Anterior cingulate cortex (tissue), 58 donors: Measurements from ENCODE around the gene FGFR4.
"Not testable (repeated sequence)": the region's sequence is repeated elsewhere in the genome, so short reads cannot be mapped to it uniquely, and the experiment has no call there.

Experiments used
- DNase-seq, 58 donors: peaks; one replicate each; lab custom pipeline; 2025; lab: John Stamatoyannopoulos, UW

Gene FGFR4

GRCh38 chr5:177086654-177087397 is at the start of gene FGFR4:
FGFR4 (plus strand) TSS chr5:177086915; CDS start chr5:177089603, 2,688 bp downstream.
- DNase-seq = peak in 6 of 58 donors; percentile 8 to 57 (median 28)

- DNase-seq = no peak
Measured at GRCh38 chr5:177036921-177037320, 49.8 kb upstream of the FGFR4 start.

DNA sequence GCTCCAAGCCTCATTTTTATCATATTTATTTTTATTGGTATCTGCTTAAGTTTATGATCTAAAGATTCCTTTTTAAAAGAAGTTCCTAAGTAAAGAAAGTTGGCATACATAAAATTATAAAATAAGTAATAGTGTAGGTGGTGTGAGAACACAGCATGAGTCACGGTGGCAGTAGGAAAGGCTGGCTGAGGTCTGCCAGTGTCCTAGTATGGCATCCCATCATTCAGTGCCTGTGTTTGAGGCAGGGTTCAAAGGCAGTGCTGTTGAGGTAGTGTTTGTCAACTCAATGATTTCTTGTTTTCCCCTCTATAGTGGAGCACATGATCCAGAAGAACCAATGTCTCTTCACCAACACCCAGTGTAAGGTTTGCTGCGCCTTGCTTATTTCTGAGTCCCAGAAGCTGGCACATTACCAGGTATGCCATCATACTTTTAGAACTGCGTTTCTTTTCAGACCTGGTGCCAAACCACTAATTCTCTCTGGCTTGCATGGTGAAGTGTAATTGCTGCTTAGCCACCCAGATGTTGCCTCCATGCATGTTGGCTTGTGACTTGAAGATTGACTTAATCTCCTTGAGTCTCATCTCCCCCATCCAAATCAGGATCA is 45.8 kb upstream of the FGFR4 start:
- peak in 14 of 58 donors; percentile 2 to 54 (median 20) for DNase-seq

- no peak for DNase-seq
Measured at GRCh38 chr5:177041936-177042335, 44.8 kb upstream of the FGFR4 start.

GRCh38 chr5:177043114-177043513 is 43.6 kb upstream of the FGFR4 start:
- DNase-seq = no peak

DNA sequence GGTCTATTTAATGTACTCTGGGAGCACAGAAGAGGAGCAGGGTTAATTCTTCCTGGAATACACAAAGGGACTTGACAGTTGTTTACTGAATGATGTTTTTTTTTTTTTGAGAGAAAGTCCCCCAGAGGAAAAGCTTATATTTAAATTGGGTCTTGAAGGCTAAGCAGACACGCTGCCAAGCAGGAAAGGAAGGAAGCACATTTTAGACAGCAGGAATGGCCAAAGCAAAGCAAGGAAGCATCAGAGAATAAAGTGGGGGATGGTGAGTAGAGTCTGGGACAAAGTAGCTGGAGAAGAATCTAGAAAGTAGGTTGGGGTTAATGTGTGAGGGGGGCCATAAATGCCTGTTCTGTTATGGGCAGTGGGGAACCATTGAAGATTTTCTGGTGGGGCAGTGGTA is 42.8 kb upstream of the FGFR4 start:
- DNase-seq = no peak

DNA sequence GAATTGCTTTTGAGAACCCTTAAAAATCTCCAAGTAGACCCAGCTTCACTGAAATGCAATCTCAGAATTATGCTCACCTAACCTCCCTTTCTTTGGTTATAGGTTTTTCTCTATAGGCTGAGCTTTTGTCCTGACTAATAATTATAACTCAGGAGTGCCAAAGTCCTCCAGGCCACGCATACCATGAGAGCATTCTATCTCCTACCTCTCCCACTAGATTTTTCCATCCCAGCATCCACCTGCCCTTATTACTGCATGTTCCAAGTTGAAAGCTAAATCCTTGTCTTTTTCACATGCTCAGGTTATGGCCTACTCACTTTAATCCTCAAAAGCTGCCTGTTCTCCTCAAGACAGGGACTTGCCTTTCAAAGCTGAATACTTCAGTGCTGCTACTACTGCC is 42.1 kb upstream of the FGFR4 start:
- DNase-seq = no peak

DNA sequence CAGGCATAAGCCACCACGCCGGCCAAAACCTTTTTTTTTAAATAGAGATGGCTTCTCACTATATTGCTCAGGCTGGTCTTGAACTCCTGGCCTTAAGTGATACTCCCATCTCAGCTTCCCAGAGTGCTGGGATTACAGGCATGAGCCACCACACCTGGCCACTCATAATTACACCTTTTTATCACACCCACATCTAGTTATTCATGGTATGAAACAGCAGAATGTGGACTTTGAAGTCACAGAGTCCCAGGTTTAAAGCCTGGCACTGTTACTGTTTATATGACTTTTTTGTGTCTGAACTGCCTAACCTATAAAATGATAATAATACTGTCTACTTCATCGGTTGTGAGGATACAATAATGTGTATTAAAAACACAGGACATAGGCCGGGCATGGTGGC is 41.1 kb upstream of the FGFR4 start:
- no peak for DNase-seq

DNA sequence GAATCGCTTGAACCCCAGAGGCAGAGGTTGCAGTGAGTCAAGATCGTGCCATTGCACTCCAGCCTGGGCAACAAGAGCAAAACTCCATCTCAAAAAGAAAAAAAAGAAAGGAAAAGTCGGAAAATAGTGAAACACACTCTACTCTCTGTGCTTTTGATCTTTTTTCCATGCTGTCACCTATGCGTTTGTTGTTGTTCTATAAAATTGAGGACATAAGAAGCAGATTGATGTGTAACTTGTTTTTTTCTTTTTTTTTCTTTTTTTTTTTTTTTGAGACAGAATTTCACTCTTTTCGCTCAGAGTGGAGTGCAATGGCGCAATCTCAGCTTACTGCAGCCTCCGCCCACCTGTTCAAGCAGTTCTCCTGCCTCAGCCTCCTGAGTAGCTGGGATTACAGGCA is 38.2 kb upstream of the FGFR4 start:
- DNase-seq = not testable (repeated sequence)

GRCh38 chr5:177049285-177049684 is 37.4 kb upstream of the FGFR4 start:
- DNase-seq = no peak

DNA sequence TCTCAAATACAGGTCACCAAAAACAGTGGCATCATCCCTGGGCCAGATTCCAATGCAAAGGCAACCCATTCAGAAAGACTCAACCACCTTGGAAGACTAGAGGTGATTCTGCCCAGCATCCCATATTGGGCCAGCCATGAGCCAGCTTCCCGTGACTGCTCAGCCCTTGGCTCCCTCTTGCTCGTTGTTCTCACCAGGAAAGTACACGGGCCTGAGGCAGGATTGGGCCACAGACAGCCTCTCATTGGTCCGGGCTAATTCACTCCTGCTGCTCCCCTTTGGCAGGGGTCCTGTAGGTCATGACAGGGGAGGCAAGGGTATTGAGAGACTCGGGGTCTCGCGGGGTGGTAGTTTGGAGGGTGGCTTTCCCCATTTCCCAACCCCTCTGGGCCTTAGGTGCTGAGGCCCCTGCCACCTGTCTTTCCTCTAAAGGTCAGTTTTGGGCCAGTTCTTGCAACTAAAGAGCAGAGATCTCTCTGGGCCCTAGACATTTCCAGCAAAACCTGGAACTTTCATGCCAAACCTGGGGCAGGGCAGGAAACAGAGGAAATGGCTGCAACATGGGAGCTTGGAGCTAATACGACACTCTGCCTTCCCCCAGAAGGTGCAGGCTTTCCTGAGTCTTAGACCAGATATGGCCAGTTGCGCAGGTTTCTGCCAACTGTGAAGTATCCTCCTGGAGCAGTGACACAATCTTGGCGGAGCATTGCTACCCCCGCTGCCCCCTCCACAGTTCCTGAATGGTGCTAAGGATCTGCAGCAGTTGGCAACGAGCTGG is 22.0 kb upstream of the FGFR4 start:
- no peak for DNase-seq

DNA sequence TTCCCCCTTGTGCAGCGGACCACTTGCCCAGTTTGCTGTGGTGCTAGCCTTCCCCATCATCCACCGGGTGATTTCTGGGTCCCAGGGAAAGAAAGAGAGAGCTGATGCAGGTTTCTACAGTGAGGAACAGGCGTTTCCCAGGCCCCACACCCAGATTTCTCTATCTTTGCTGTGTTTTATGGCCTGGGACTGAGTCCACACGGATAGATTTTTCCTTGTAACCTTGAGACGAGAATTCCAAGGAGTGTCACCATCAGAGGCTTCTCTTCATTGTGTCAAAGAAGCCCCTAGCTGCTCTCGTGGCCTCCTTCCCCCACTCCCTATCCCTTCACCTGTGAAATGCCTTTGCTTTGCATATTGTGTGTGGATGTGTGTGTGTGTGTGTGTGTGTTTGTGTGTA is 21.2 kb upstream of the FGFR4 start:
- DNase-seq = no peak

DNA sequence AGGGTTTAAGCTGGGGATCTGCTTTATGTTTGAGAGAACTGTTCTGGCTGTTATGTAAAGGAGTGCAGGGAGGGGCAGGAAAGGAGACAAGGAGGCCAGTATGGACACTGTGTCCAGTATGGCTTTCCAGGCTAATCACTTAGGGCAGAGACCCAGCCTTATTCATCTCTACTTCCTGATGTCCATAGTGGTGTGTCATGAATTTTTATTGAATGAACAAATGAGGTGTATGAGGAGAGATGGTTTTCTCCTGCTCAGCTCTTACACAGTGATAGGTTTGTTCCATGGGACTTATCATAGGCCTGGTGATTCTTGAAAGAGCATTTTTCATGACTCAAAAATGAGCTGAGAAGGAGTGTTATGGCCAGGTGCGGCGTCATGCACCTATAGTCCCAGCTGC is 20.5 kb upstream of the FGFR4 start:
- no peak for DNase-seq

- DNase-seq = no peak
Measured at GRCh38 chr5:177067503-177067902, 19.2 kb upstream of the FGFR4 start.

GRCh38 chr5:177070536-177071191 is 16.1 kb upstream of the FGFR4 start:
- DNase-seq = no peak

- peak in 48 of 58 donors; percentile 4 to 78 (median 34) for DNase-seq
Measured at GRCh38 chr5:177071666-177072385, 14.9 kb upstream of the FGFR4 start.

DNA sequence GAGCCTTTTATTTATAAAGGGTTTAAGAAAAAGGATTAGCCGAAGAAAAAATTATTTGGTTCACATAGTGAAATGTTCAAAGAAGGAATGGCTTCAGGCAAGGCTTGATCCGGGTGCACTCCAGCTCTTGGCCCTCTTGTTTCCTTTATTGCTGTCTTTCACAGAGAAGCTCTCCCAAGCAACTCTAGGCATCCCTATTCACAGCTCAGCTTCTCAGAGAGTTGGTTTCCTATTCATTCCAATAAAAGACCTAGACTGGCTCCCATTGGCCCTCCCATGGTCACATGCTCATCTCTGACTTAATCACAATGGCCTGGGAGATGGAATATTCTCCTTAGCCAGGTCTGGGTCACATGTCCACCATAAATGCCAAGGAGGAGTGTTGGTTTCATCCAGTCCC is 9.4 kb upstream of the FGFR4 start:
- DNase-seq = no peak

- no peak for DNase-seq
Measured at GRCh38 chr5:177079606-177080005, 7.1 kb upstream of the FGFR4 start.

GRCh38 chr5:177080265-177080664 is 6.5 kb upstream of the FGFR4 start:
- no peak for DNase-seq

GRCh38 chr5:177081859-177082258 is 4.9 kb upstream of the FGFR4 start:
- DNase-seq = no peak
